D341Med (cell line): ENCODE results near the gene SEMA5A.

ENCODE experiments used
- DNase-seq: peaks from one replicate; pipeline ENCODE4 v3.0.0; 2012; ENCODE audit warnings: low spot score

The SEMA5A gene

GRCh38 chr5:9545992-9546851, at the start of gene SEMA5A:
SEMA5A (minus strand) TSS chr5:9546075; CDS start chr5:9379946, 166,129 bp downstream.
- peak; percentile 30 for DNase-seq

- no peak for DNase-seq
Observed at GRCh38 chr5:9594913-9595312, 49.0 kb upstream of the SEMA5A start.

- DNase-seq, result no peak
Observed at GRCh38 chr5:9589049-9589835, 43.4 kb upstream of the SEMA5A start.

- DNase-seq, result no peak
Observed at GRCh38 chr5:9588254-9588653, 42.4 kb upstream of the SEMA5A start.

- DNase-seq, result no peak
Observed at GRCh38 chr5:9587135-9587534, 41.3 kb upstream of the SEMA5A start.

GRCh38 chr5:9582406-9582805, 36.5 kb upstream of the SEMA5A start:
- no peak for DNase-seq

GRCh38 chr5:9573796-9574195, 27.9 kb upstream of the SEMA5A start:
- no peak for DNase-seq

- DNase-seq, result no peak
Observed at GRCh38 chr5:9572246-9572645, 26.4 kb upstream of the SEMA5A start.

- no peak for DNase-seq
Observed at GRCh38 chr5:9570876-9571275, 25.0 kb upstream of the SEMA5A start.

- no peak for DNase-seq
Observed at GRCh38 chr5:9567039-9567438, 21.2 kb upstream of the SEMA5A start.

GRCh38 chr5:9564752-9565151, 18.9 kb upstream of the SEMA5A start:
- no peak for DNase-seq

GRCh38 chr5:9562141-9562540, 16.3 kb upstream of the SEMA5A start:
- DNase-seq, result no peak

GRCh38 chr5:9559965-9560364, 14.1 kb upstream of the SEMA5A start:
- no peak for DNase-seq

GRCh38 chr5:9558319-9558965, 12.6 kb upstream of the SEMA5A start:
- no peak for DNase-seq

- no peak for DNase-seq
Observed at GRCh38 chr5:9557696-9558095, 11.8 kb upstream of the SEMA5A start.

- DNase-seq, result no peak
Observed at GRCh38 chr5:9555961-9556360, 10.1 kb upstream of the SEMA5A start.

- no peak for DNase-seq
Observed at GRCh38 chr5:9554122-9554521, 8.2 kb upstream of the SEMA5A start.

GRCh38 chr5:9553561-9553960, 7.7 kb upstream of the SEMA5A start:
- DNase-seq, result no peak

- DNase-seq, result no peak
Observed at GRCh38 chr5:9551567-9552537, 6.0 kb upstream of the SEMA5A start.

GRCh38 chr5:9549941-9550340, 4.1 kb upstream of the SEMA5A start:
- no peak for DNase-seq

GRCh38 chr5:9547122-9547947, 1.5 kb upstream of the SEMA5A start:
- DNase-seq, result no peak
